Osteocyte (in vitro differentiated cells): ENCODE data around the gene PPP6R2. TPM values are rescaled to one million over a fixed set of nuclear protein-coding genes. Genes with fewer than 3 reads are reported as not detected.

Experiments
- DNase-seq: peaks from one replicate; pipeline ENCODE4 v3.0.0; 2021; ENCODE audit warnings: mixed read lengths; ENCODE audit not compliant: unreplicated experiment; ENCODE audit errors: extremely low spot score
- H3K27ac Mint-ChIP-seq: one replicate; pipeline ENCODE4 v1.8.0; 2021; ENCODE audit warnings: mild to moderate bottlenecking, mixed read lengths; ENCODE audit not compliant: unreplicated experiment
- H3K27me3 Mint-ChIP-seq: one replicate; pipeline ENCODE4 v1.8.0; 2021; ENCODE audit warnings: mixed read lengths; ENCODE audit not compliant: unreplicated experiment
- H3K36me3 Mint-ChIP-seq: one replicate; pipeline ENCODE4 v1.8.0; 2021; ENCODE audit warnings: mixed read lengths; ENCODE audit not compliant: unreplicated experiment
- H3K4me1 Mint-ChIP-seq: one replicate; pipeline ENCODE4 v1.8.0; 2021; ENCODE audit warnings: mixed read lengths; ENCODE audit not compliant: unreplicated experiment
- H3K4me3 Mint-ChIP-seq: one replicate; pipeline ENCODE4 v1.8.0; 2021; ENCODE audit warnings: mild to moderate bottlenecking, moderate library complexity, mixed read lengths; ENCODE audit not compliant: unreplicated experiment
- H3K9me3 Mint-ChIP-seq: one replicate; pipeline ENCODE4 v1.8.0; 2021; ENCODE audit warnings: mixed read lengths; ENCODE audit not compliant: unreplicated experiment
- total RNA-seq: library from RNA; stranded (reverse); gene quantifications from 2 replicates; pipeline ENCODE4 v1.2.1, GENCODE V29; 2021
- TF ChIP-seq, protein P1 (sequence below): fragments of 200-600 bp; sonication (generic); IDR thresholded peaks from 2 replicates; pipeline ENCODE4 v1.5.0; 2021; ENCODE audit warnings: antibody characterized with exemption, mild to moderate bottlenecking, moderate library complexity

The PPP6R2 gene
- total RNA-seq, 1 donor from 2014 or later = 62.6 TPM

DNA sequence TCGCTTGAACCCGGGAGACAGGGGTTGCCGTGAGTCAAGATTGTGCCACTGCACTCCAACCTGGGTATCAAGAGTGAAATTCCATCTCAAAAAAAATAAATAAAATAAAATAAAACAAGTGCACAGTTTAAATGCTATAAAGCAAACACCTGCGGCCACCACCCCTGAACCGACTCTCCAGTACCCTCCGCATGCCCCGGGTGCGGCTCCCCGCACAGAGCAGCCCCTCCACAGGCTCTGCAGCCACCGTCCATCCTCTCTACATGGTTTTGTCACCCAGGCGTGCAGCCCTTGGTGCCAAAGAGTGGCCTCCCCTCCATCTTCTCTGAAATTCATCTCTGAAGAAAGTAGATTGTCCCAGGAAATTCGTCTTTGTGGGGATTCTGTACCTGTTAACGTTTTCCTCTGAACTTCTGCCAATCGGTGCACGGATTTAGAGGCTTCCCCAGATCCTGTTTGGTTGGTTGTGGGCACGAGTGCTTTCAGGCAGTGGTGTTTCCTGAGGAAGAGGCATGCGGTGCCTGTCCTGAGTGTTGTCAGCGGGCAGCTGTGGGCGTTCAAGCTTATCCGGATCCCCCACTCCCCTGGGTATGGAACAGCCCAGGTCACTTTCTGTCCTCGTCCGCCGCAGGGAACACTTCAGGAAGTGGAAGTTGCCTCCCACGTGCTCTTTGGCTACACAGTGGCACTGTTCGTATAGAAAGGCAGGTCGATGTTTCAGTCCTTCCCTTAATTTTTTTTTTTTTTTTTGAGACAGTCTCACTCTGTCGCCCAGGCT, 147.6 kb downstream of the PPP6R2 start:
- H3K27me3 Mint-ChIP-seq = no peaks in the 10 kb centered on the region
- H3K27ac Mint-ChIP-seq = no peak overlapping the region
- peaks cover 9% of the 10 kb centered on the region for H3K4me1 Mint-ChIP-seq
- no peaks in the 10 kb centered on the region for H3K36me3 Mint-ChIP-seq
- no peak overlapping the region for H3K4me3 Mint-ChIP-seq
- TF ChIP-seq, protein P1, sequence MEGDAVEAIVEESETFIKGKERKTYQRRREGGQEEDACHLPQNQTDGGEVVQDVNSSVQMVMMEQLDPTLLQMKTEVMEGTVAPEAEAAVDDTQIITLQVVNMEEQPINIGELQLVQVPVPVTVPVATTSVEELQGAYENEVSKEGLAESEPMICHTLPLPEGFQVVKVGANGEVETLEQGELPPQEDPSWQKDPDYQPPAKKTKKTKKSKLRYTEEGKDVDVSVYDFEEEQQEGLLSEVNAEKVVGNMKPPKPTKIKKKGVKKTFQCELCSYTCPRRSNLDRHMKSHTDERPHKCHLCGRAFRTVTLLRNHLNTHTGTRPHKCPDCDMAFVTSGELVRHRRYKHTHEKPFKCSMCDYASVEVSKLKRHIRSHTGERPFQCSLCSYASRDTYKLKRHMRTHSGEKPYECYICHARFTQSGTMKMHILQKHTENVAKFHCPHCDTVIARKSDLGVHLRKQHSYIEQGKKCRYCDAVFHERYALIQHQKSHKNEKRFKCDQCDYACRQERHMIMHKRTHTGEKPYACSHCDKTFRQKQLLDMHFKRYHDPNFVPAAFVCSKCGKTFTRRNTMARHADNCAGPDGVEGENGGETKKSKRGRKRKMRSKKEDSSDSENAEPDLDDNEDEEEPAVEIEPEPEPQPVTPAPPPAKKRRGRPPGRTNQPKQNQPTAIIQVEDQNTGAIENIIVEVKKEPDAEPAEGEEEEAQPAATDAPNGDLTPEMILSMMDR = no peak
- no peak for DNase-seq
- H3K9me3 Mint-ChIP-seq = no peaks in the 10 kb centered on the region

Other genes with a start within 250 kb of the PPP6R2 start
- 1.5 and 1.6 TPM in 2 replicates for gene PANX2, start 172.6 kb upstream of the PPP6R2 start, total RNA-seq
- gene TRABD, start 157.4 kb upstream of the PPP6R2 start, total RNA-seq = 24.3 and 25.9 TPM in 2 replicates
- gene SELENOO, start 142.3 kb upstream of the PPP6R2 start, total RNA-seq = 23.9 and 25.0 TPM in 2 replicates
- 52.5 and 55.7 TPM in 2 replicates for gene TUBGCP6, start 98.3 kb upstream of the PPP6R2 start, total RNA-seq
- gene HDAC10, start 92.1 kb upstream of the PPP6R2 start, total RNA-seq = 37.7 and 38.3 TPM in 2 replicates
- gene MAPK12, start 81.6 kb upstream of the PPP6R2 start, total RNA-seq = 24.8 and 27.3 TPM in 2 replicates
- 6.4 and 6.9 TPM in 2 replicates for gene MAPK11, start 72.9 kb upstream of the PPP6R2 start, total RNA-seq
- 347 and 362 TPM in 2 replicates for gene PLXNB2, start 35.7 kb upstream of the PPP6R2 start, total RNA-seq
- gene DENND6B, start 16.3 kb upstream of the PPP6R2 start, total RNA-seq = 10.4 and 10.8 TPM in 2 replicates
- 96.5 and 110 TPM in 2 replicates for gene SBF1, start 131.7 kb downstream of the PPP6R2 start, total RNA-seq
- 20.6 and 21.1 TPM in 2 replicates for gene ADM2, start 138.2 kb downstream of the PPP6R2 start, total RNA-seq
- 0.76 and 1.5 TPM in 2 replicates for gene MIOX, start 143.5 kb downstream of the PPP6R2 start, total RNA-seq
- gene LMF2, start 164.4 kb downstream of the PPP6R2 start, total RNA-seq = 107 and 108 TPM in 2 replicates
- gene NCAPH2, start 164.9 kb downstream of the PPP6R2 start, total RNA-seq = 46.3 and 47.0 TPM in 2 replicates
- gene SCO2, start 182.3 kb downstream of the PPP6R2 start, total RNA-seq = 2.8 TPM in 1 of 2 replicates, not detected in the other
- gene TYMP, start 186.7 kb downstream of the PPP6R2 start, total RNA-seq = 9.0 and 10.8 TPM in 2 replicates
- 0.21 TPM in 1 of 2 replicates, not detected in the other for gene KLHDC7B, start 202.6 kb downstream of the PPP6R2 start, total RNA-seq
- not detected in 2 replicates for gene SYCE3, start 219.6 kb downstream of the PPP6R2 start, total RNA-seq
- 49.8 and 60.7 TPM in 2 replicates for gene CPT1B, start 235.1 kb downstream of the PPP6R2 start, total RNA-seq
- gene CHKB, start 239.5 kb downstream of the PPP6R2 start, total RNA-seq = 75.4 and 79.9 TPM in 2 replicates